SU-DHL-6 (cell line): ENCODE data around the gene LSP1.

Experiments used
- H2AFZ ChIP-seq: fragments of 200-600 bp; sonication (generic); 2 replicates; pipeline ENCODE4 v1.6.1; 2014; ENCODE audit warnings: low read depth, mild to moderate bottlenecking, moderate library complexity, mixed read lengths, antibody characterized with exemption, low read length; ENCODE audit not compliant: severe bottlenecking
- H3F3A ChIP-seq: fragments of 200-600 bp; shearing (Covaris generic); 2 replicates; pipeline ENCODE4 v1.6.0; 2016; ENCODE audit warnings: antibody characterized with exemption, mild to moderate bottlenecking; ENCODE audit not compliant: insufficient read depth
- H3K27ac ChIP-seq: fragments of 200-600 bp; sonication (generic); 2 replicates; pipeline ENCODE4 v1.5.1; 2016; ENCODE audit warnings: low read depth, mild to moderate bottlenecking, low read length, moderate library complexity, mixed read lengths
- H3K27me3 ChIP-seq: fragments of 200-600 bp; sonication (generic), shearing (Covaris generic); 2 replicates; pipeline ENCODE4 v1.6.0; 2014; ENCODE audit warnings: mild to moderate bottlenecking, low read length
- H3K36me3 ChIP-seq: fragments of 200-600 bp; sonication (generic); 2 replicates; pipeline ENCODE4 v1.6.1; 2014; ENCODE audit warnings: mild to moderate bottlenecking, low read length, mixed read lengths
- H3K4me2 ChIP-seq: fragments of 300-600, 200-600 bp; shearing (Covaris generic), sonication (generic); 2 replicates; pipeline ENCODE4 v1.6.0; 2014; ENCODE audit warnings: low read length, low read depth, mild to moderate bottlenecking; ENCODE audit not compliant: poor library complexity, severe bottlenecking
- H3K4me3 ChIP-seq: fragments of 200-600 bp; sonication (generic); 2 replicates; pipeline ENCODE4 v1.5.1; 2014; ENCODE audit warnings: antibody characterized with exemption, low read length, mild to moderate bottlenecking, mixed read lengths; ENCODE audit not compliant: insufficient read depth, poor library complexity, severe bottlenecking
- H3K79me2 ChIP-seq: fragments of 200-600 bp; sonication (generic); 2 replicates; pipeline ENCODE4 v1.6.1; 2014; ENCODE audit warnings: mild to moderate bottlenecking, low read length, moderate library complexity; ENCODE audit not compliant: insufficient read depth
- H3K9ac ChIP-seq: fragments of 200-600 bp; sonication (generic); 2 replicates; pipeline ENCODE4 v1.7.0; 2014; ENCODE audit warnings: mild to moderate bottlenecking, low read length
- H3K9me2 ChIP-seq: fragments of 200-600 bp; sonication (generic); replicated peaks from 2 replicates; pipeline ENCODE4 v1.6.1; 2014; ENCODE audit warnings: low read length; ENCODE audit not compliant: insufficient read depth
- H3K9me3 ChIP-seq: fragments of 200-600 bp; sonication (generic); 2 replicates; pipeline ENCODE4 v1.6.1; 2014; ENCODE audit warnings: low read length, mixed read lengths; ENCODE audit not compliant: insufficient read depth
- H4K20me1 ChIP-seq: fragments of 200-600 bp; sonication (generic); 2 replicates; pipeline ENCODE4 v1.6.1; 2014; ENCODE audit warnings: low read depth, mild to moderate bottlenecking, antibody characterized with exemption, low read length, moderate library complexity, mixed read lengths
- EZH2phosphoT487 ChIP-seq: fragments of 200-600 bp; sonication (generic), shearing (Covaris generic); conservative IDR thresholded peaks from 2 replicates; pipeline ENCODE4 v1.6.1; 2018; ENCODE audit warnings: mild to moderate bottlenecking, antibody characterized with exemption, low read length, moderate library complexity, mixed read lengths
- TF ChIP-seq, protein P1 (sequence below): fragments of 200-600 bp; sonication (generic); IDR thresholded peaks from one replicate; pipeline ENCODE4 v1.5.1; 2017; ENCODE audit warnings: antibody characterized with exemption, mild to moderate bottlenecking, low read length, moderate library complexity; ENCODE audit not compliant: insufficient read depth, poor library complexity, severe bottlenecking

LSP1 gene

DNA sequence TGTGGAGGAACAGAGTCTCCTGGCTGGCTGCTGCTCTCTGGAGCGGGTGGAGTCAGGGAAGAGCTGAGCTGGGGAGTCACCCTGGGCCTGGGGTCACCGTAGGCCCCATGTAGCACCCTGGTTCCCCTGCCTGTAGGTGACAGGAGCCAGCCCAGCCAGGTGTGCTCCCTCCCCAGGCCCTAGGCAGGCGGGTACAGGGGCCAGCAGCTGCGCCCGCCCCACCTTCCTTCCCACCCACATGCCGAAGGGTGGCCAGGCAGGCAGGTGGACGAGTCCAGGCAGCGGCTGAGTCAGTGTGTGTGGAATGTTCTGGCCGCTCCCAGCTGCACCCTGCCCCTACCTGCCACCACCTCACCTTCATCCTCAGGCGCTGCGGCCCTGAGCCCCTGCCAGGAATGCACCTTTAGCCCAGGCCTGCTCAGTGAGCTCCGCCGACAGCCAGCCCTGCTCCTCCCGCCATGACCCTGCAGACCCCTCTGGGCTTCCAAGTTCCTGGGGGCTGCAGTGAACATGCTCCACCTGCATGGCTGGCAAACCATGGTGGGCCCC, 18.7 kb upstream of the LSP1 start:
- Histone ChIP-seq H3K27me3 (no peaks in the 10 kb centered on the region), H3K9me2 (no peaks in the 10 kb centered on the region), H4K20me1 (no peaks in the 10 kb centered on the region), H3F3A (no peaks in the 10 kb centered on the region), H2AFZ (no peak overlapping the region), H3K4me3 (no peak overlapping the region), H3K9ac (no peak overlapping the region), H3K9me3 (no peaks in the 10 kb centered on the region), H3K4me2 (no peak overlapping the region), H3K27ac (no peak overlapping the region), H3K79me2 (no peaks in the 10 kb centered on the region), H3K36me3 (no peaks in the 10 kb centered on the region)
- TF ChIP-seq EZH2phosphoT487: no peak
- TF ChIP-seq, protein P1, sequence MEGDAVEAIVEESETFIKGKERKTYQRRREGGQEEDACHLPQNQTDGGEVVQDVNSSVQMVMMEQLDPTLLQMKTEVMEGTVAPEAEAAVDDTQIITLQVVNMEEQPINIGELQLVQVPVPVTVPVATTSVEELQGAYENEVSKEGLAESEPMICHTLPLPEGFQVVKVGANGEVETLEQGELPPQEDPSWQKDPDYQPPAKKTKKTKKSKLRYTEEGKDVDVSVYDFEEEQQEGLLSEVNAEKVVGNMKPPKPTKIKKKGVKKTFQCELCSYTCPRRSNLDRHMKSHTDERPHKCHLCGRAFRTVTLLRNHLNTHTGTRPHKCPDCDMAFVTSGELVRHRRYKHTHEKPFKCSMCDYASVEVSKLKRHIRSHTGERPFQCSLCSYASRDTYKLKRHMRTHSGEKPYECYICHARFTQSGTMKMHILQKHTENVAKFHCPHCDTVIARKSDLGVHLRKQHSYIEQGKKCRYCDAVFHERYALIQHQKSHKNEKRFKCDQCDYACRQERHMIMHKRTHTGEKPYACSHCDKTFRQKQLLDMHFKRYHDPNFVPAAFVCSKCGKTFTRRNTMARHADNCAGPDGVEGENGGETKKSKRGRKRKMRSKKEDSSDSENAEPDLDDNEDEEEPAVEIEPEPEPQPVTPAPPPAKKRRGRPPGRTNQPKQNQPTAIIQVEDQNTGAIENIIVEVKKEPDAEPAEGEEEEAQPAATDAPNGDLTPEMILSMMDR: no peak

DNA sequence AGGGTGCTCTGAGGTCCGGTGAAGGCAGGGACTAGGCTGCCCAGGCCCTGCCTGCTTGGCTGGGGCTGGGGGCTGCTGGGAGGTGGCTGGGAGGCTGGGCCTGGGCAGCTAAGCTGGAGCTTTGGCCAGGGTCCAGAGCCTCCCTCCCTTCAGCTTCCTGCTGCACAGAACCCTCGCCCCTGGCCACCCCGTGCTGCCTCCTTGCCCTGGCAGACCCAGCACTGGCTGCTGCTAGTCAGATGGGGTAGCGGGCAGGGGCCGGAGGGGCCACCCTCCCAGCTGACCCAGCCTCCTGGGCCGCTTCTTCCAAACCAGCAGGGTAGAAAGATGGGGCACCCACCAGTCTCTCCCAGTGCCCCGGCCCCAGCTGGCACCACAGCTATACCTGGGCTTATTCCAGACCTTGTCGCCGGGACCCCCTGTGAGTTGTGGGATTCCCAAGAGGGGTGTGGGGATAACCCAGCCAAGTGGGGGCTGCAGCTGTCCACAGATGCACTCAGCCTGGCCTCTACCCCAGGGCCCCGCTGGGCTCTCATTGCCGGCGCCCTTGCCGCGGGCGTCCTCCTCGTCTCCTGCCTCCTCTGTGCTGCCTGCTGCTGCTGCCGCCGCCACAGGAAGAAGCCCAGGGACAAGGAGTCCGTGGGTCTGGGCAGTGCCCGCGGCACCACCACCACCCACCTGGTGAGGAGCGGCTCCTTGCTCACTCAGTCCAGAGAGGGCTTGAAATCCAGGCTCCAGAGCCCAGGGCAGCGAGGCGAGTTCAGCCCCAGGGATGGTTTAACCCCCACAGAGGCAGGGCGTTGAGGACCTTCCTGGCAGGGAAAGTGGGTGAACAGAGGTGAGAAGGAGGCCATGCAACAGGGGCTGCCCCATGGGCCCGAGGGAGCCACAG, 17.9 kb upstream of the LSP1 start, which contains the start of gene SYT8:
Gene SYT8, plus strand, starts transcription at position 212 of the 892 bp plus-strand sequence. Its CDS starts 116 bp downstream, at position 328.
- no peaks in the 10 kb centered on the region for H3K79me2 ChIP-seq
- no peak for TF ChIP-seq EZH2phosphoT487
- TF ChIP-seq, protein P1: no peak
- H3K4me2 ChIP-seq: no peak within 1 kb of the TSS
- no peak within 1 kb of the TSS for H2AFZ ChIP-seq
- no peaks in the 10 kb centered on the region for H3K36me3 ChIP-seq
- no peaks in the 10 kb centered on the region for H4K20me1 ChIP-seq
- H3K9me2 ChIP-seq: no peaks in the 10 kb centered on the region
- H3F3A ChIP-seq: no peaks in the 10 kb centered on the region
- no peak within 1 kb of the TSS for H3K9ac ChIP-seq
- no peak within 1 kb of the TSS for H3K4me3 ChIP-seq
- H3K27ac ChIP-seq: no peak within 1 kb of the TSS
- no peaks in the 10 kb centered on the region for H3K9me3 ChIP-seq
- H3K27me3 ChIP-seq: no peaks in the 10 kb centered on the region

DNA sequence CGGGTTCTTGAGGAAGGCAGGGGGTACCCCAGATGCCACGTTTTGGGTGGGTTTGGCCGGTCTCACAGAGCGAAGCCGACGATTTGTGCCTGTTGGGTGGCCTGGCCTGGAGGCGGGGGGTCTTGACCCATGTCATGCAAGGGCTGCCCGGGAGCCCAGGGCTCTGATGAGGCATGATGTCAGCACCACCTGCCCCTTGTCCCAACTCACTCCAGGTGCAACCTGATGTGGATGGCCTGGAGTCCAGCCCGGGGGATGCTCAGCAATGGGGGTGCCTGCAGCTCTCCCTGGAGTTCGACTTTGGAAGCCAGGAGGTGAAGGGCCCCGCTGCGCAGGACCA, 17.2 kb upstream of the LSP1 start:
- Histone ChIP-seq H3K27me3 (no peaks in the 10 kb centered on the region), H2AFZ (no peak overlapping the region), H3K27ac (no peak overlapping the region), H3F3A (no peaks in the 10 kb centered on the region), H3K4me2 (no peak overlapping the region), H3K36me3 (no peaks in the 10 kb centered on the region), H3K4me3 (no peak overlapping the region), H3K9me2 (no peaks in the 10 kb centered on the region), H3K9ac (no peak overlapping the region), H3K9me3 (no peaks in the 10 kb centered on the region), H4K20me1 (no peaks in the 10 kb centered on the region), H3K79me2 (no peaks in the 10 kb centered on the region)
- TF ChIP-seq, protein P1: no peak
- TF ChIP-seq EZH2phosphoT487: no peak
